ENCODE results near the gene ZG16. TPM values are rescaled to one million over a fixed set of nuclear protein-coding genes. Genes with fewer than 3 reads are reported as not detected.

The ZG16 gene, protein sequence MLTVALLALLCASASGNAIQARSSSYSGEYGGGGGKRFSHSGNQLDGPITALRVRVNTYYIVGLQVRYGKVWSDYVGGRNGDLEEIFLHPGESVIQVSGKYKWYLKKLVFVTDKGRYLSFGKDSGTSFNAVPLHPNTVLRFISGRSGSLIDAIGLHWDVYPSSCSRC
- not detected in 2 replicates for total RNA-seq

GRCh38 chr16:29777576-29778350, at the start of gene ZG16:
ZG16 (plus strand) TSS chr16:29778256; CDS start chr16:29779267, 1,011 bp downstream.

DNA sequence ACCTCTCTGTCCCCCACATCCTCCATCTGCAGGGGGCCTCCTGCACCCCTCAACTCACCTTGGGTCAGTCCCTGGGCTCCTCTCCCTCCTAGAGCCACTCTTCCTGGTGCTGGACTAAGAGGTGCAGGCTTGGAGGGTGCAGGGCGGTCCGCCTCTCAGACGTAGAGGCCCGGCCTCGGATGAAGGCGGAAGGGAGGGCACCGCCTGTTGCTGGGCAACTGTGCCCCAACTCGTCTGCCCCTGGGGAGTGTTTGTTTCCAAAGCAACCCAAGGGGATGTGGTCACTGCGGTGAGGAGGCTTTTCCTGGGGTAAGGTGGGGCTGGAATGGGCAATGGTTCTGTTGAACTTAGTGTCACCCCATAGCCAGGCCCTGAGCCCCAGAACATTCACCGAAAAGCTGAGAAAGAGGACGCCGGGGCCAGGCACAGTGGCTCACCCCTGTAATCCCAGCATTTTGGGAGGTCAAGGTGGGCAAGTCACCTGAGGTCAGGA, 32.2 kb upstream of the ZG16 start, which contains the start of gene C16orf54:
Gene C16orf54 (minus strand): TSS at position 138 of the 493 bp plus-strand sequence. CDS start 1,039 bp downstream, outside the sequence.

GRCh38 chr16:29790183-29790948, 12.3 kb downstream of the ZG16 start, which contains the start of gene KIF22:
KIF22 (plus strand) TSS chr16:29790751; CDS start chr16:29790760, 9 bp downstream.

GRCh38 chr16:29806099-29806579, 28.1 kb downstream of the ZG16 start, which contains the start of gene MAZ:
MAZ (plus strand) TSS chr16:29806529; CDS start chr16:29806702, 173 bp downstream.

DNA sequence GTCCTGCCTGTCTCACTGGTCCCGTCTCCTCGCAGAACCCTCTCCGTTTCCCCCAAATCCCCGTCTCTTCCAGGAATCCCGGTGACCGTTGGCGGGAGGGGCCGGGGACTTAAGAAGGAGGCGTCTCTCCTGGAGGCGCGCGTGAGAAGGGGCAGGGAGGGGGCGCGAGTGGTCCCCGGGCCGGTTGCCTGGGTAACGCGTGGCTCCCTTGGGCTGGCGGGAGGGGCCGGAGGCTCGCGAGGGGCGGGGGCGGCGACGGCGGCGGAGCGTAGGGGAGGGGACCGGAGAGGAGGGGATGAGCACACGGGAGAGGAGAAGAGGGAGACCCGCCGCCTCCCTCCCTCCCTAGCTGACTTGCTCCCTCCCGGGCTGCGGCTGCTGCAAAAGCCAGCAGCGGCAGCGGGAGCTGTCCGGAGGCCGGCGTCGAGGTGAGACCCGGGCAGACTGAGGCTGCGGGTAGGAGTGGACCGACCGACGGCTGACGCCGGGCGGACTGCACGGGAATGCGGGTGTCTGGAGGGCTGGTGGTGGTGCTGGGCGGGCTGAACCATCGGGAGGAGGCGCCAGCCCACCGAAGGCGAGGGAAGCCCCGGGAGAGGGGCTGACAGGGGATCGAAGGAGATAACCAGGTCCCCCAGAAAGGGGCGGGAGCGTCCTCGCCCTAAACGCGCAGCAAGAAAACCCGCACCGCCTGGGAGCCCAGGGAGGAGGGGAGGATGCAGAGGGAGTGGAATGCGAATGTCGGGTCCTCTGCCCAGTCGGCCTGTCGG, 34.0 kb downstream of the ZG16 start, which contains the start of gene PRRT2:
Gene PRRT2 (plus strand): TSS at position 298 of the 770 bp plus-strand sequence. CDS start 862 bp downstream, outside the sequence.

GRCh38 chr16:29815793-29816693, 38.0 kb downstream of the ZG16 start, which contains the start of gene PAGR1:
PAGR1 (plus strand) TSS chr16:29816152; CDS start chr16:29816526, 374 bp downstream.

DNA sequence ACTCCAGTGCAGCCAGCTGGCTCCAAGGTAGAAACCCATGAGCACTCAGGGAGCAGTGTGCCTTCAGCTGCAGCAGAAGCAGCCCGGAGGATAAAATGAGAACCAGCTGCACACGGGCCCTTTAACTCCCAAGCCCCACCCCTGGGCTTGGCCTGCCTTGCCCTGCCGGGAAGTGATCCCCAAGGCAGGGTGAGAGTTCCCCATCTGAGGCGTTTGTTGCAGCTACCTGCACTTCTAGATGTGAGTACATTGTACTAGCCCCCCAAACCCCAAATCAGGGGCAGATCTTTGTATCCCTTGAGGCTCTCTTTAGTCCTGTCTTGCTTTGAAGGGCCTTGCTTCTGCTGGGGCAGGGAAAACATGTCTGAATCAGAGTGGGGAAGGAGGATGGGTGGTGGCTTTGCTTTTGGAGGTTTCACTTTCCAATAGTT, 42.2 kb downstream of the ZG16 start, which contains the start of gene MVP:
Gene MVP (plus strand): TSS at position 192 of the 431 bp plus-strand sequence. CDS start 10,088 bp downstream, outside the sequence.

Other genes with a start within 250 kb of the ZG16 start
- 0.25 and 0.49 TPM in 2 replicates for gene SPN, start 115.0 kb upstream of the ZG16 start, total RNA-seq
- 124 and 265 TPM in 2 replicates for gene QPRT, start 99.1 kb upstream of the ZG16 start, total RNA-seq
- gene C16orf54, start 32.3 kb upstream of the ZG16 start, total RNA-seq, result under 0.01 TPM in 1 of 2 replicates, not detected in the other
- 19.4 and 130 TPM in 2 replicates for gene KIF22, start 12.5 kb downstream of the ZG16 start, total RNA-seq
- 482 and 486 TPM in 2 replicates for gene MAZ, start 28.3 kb downstream of the ZG16 start, total RNA-seq
- 0.25 and 0.98 TPM in 2 replicates for gene PRRT2, start 33.9 kb downstream of the ZG16 start, total RNA-seq
- gene PAGR1, start 37.9 kb downstream of the ZG16 start, total RNA-seq, result 19.9 and 38.3 TPM in 2 replicates
- 178 and 255 TPM in 2 replicates for gene MVP, start 42.2 kb downstream of the ZG16 start, total RNA-seq
- 94.5 and 128 TPM in 2 replicates for gene CDIPT, start 85.0 kb downstream of the ZG16 start, total RNA-seq
- 13.0 and 66.6 TPM in 2 replicates for gene SEZ6L2, start 121.3 kb downstream of the ZG16 start, total RNA-seq
- 13.9 and 25.9 TPM in 2 replicates for gene ASPHD1, start 122.2 kb downstream of the ZG16 start, total RNA-seq
- gene KCTD13, start 148.0 kb downstream of the ZG16 start, total RNA-seq, result 11.4 and 12.5 TPM in 2 replicates
- gene TMEM219, start 183.8 kb downstream of the ZG16 start, total RNA-seq, result 89.3 and 173 TPM in 2 replicates
- gene TAOK2, start 195.6 kb downstream of the ZG16 start, total RNA-seq, result 32.3 and 39.7 TPM in 2 replicates
- 5.7 and 21.7 TPM in 2 replicates for gene HIRIP3, start 217.4 kb downstream of the ZG16 start, total RNA-seq
- 39.2 and 97.6 TPM in 2 replicates for gene INO80E, start 218.0 kb downstream of the ZG16 start, total RNA-seq
- 0.49 and 0.76 TPM in 2 replicates for gene DOC2A, start 232.8 kb downstream of the ZG16 start, total RNA-seq
- not detected in 2 replicates for gene C16orf92, start 244.9 kb downstream of the ZG16 start, total RNA-seq